ENCODE results near the gene PAPSS2. TPM values are rescaled to one million over a fixed set of nuclear protein-coding genes. Genes with fewer than 3 reads are reported as not detected.

PAPSS2 gene
- total RNA-seq, 1 experiment from 2014 or later, result 14.6 TPM

- Histone ChIP-seq H3K27ac (ENCODE audit: low read depth, low read length) (no peak overlapping the region), H3K4me3 (replicated peaks in 1 of 2; ENCODE audit: low read depth in 1 of 2, low read length in 2 of 2) (no peak overlapping the region), H3K9me3 (ENCODE audit: control insufficient read depth in 1 of 2, insufficient read depth in 1 of 2, low read depth in 1 of 2, low read length in 2 of 2) (no peaks in the 10 kb centered on the region), H3K9ac (ENCODE audit: low read length) (no peak overlapping the region), H2AFZ (ENCODE audit: low read depth, low read length, poor library complexity, severe bottlenecking) (no peak overlapping the region), H3K9me2 (ENCODE audit: insufficient read depth) (no peaks in the 10 kb centered on the region), H3K27me3 (ENCODE audit: insufficient read depth, low read length) (no peaks in the 10 kb centered on the region), H3K4me1 (ENCODE audit: control insufficient read depth in 1 of 2, insufficient read depth in 2 of 2, low read length in 2 of 2) (no peaks in the 10 kb centered on the region), H3K79me2 (ENCODE audit: insufficient read depth, low read length) (no peaks in the 10 kb centered on the region), H3K4me2 (ENCODE audit: low read length) (no peak overlapping the region), H4K20me1 (ENCODE audit: insufficient read depth) (no peaks in the 10 kb centered on the region), H3K36me3 (ENCODE audit: control insufficient read depth in 1 of 2, insufficient read depth in 2 of 2, low read length in 2 of 2) (no peaks in the 10 kb centered on the region)
- DNase-seq (ENCODE audit: low read depth, low spot score) (no peak), ATAC-seq (peak; percentile 87)
- ChIA-PET POLR2A (no interaction called here), RAD21 (ENCODE audit: low non-redundant PET in 1 of 2, low total read pairs in 2 of 2, uncharacterized antibody in 2 of 2, unreplicated experiment in 2 of 2) (no interaction called here), CTCF (no interaction called here)
- TF ChIP-seq RAD21 (IDR thresholded peaks at IDR 0.05; ENCODE audit: low read depth) (peak; percentile 21; the same call in 1 of the 2 replicates), CBX3 (IDR thresholded peaks at IDR 0.05; ENCODE audit: low read depth) (no peak), ATF3 (IDR thresholded peaks at IDR 0.05) (no peak)
- TF ChIP-seq, protein P1, sequence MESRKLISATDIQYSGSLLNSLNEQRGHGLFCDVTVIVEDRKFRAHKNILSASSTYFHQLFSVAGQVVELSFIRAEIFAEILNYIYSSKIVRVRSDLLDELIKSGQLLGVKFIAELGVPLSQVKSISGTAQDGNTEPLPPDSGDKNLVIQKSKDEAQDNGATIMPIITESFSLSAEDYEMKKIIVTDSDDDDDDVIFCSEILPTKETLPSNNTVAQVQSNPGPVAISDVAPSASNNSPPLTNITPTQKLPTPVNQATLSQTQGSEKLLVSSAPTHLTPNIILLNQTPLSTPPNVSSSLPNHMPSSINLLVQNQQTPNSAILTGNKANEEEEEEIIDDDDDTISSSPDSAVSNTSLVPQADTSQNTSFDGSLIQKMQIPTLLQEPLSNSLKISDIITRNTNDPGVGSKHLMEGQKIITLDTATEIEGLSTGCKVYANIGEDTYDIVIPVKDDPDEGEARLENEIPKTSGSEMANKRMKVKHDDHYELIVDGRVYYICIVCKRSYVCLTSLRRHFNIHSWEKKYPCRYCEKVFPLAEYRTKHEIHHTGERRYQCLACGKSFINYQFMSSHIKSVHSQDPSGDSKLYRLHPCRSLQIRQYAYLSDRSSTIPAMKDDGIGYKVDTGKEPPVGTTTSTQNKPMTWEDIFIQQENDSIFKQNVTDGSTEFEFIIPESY (IDR thresholded peaks at IDR 0.05; ENCODE audit: extremely low read depth, insufficient replicate concordance, low read length), result no peak
- TF ChIP-seq, protein P2, sequence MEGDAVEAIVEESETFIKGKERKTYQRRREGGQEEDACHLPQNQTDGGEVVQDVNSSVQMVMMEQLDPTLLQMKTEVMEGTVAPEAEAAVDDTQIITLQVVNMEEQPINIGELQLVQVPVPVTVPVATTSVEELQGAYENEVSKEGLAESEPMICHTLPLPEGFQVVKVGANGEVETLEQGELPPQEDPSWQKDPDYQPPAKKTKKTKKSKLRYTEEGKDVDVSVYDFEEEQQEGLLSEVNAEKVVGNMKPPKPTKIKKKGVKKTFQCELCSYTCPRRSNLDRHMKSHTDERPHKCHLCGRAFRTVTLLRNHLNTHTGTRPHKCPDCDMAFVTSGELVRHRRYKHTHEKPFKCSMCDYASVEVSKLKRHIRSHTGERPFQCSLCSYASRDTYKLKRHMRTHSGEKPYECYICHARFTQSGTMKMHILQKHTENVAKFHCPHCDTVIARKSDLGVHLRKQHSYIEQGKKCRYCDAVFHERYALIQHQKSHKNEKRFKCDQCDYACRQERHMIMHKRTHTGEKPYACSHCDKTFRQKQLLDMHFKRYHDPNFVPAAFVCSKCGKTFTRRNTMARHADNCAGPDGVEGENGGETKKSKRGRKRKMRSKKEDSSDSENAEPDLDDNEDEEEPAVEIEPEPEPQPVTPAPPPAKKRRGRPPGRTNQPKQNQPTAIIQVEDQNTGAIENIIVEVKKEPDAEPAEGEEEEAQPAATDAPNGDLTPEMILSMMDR (IDR thresholded peaks at IDR 0.05 in 2 of 3, conservative IDR thresholded peaks at IDR 0.05 in 1 of 3; ENCODE audit: borderline replicate concordance in 1 of 3, insufficient read depth in 1 of 3, low read depth in 2 of 3, low read length in 2 of 3), result peak in 2 of 3 experiments; percentile 34 to 39; a peak in 4 of 6 replicates
- BruUV-seq (replicated peaks), result no TSS peak
- intact Hi-C loops (cut with micrococcal nuclease), result no loop called here
Observed at GRCh38 chr10:87622314-87623004, 37.2 kb upstream of the PAPSS2 start.
